ENCODE measurements around the gene AZU1. TPM values are rescaled to one million over a fixed set of nuclear protein-coding genes. Genes with fewer than 3 reads are reported as not detected.
A peak's percentile ranks its signal among the peaks of the same experiment; 100 is the strongest.

Gene AZU1
- total RNA-seq, 1 experiment from 2014 or later = not detected

DNA sequence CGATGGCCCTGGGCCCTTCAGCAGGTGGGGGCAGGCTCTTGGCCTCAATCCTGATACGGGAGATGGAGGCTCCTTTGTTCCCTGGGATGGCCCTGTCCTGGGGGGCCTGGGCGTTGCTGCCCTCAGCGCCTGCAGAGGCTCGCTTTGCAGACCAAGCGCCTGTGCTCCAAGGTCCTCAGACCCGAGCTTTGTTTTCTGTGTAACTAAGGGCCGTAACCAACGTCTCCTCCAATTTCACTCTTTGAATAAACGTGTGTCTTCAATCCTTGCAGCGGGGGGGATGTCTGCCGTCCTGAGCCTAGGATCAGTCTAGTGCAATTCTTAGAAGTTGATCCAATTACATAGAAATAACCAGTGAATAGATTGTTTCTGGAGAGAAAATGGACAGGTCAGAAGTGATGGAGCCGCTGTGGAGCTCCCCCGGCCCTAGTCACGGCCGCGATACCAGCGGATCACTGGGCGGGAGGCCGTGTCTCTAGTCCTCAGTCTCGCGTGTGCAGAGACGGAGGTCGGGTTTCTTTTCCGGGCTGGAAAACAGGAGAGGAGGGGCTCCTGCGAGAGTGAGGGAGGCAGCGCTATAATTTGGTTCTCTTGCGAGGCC, 25.0 kb upstream of the AZU1 start:
- H3K9me3 ChIP-seq (ENCODE audit: low read depth, low read length, poor library complexity, severe bottlenecking) = no peaks in the 10 kb centered on the region
- ChIA-PET CTCF (no interaction called here), POLR2A (ENCODE audit: low non-redundant PET) (no interaction called here)
- peaks cover 80% of the 10 kb centered on the region for H3K36me3 ChIP-seq (ENCODE audit: insufficient read depth, low read length, poor library complexity, severe bottlenecking)
- peaks cover 81% of the 10 kb centered on the region for H3K4me1 ChIP-seq (ENCODE audit: insufficient read depth, low read length, poor library complexity, severe bottlenecking)
- peak; percentile 72 for DNase-seq (ENCODE audit: low spot score)
- H3K27ac ChIP-seq (ENCODE audit: low read depth, low read length, poor library complexity, severe bottlenecking) = peak overlapping the region; percentile 64
- H3K27me3 ChIP-seq (replicated peaks; ENCODE audit: insufficient read depth, low read depth, low read length, poor library complexity) = no peaks in the 10 kb centered on the region
- intact Hi-C loops (cut with micrococcal nuclease; ENCODE audit: unreplicated experiment) = no loop called here
- no peak for TF ChIP-seq EZH2 (IDR thresholded peaks at IDR 0.05; ENCODE audit: borderline replicate concordance, low read depth, low read length, poor library complexity, severe bottlenecking)
- no peak for TF ChIP-seq CTCF (conservative IDR thresholded peaks at IDR 0.05; ENCODE audit: low read depth, low read length)
- peak overlapping the region; percentile 99 for H3K4me3 ChIP-seq (ENCODE audit: low read depth, low read length, poor library complexity, severe bottlenecking)
- no TSS peak for BruUV-seq (replicated peaks)

- H3K36me3 ChIP-seq (ENCODE audit: insufficient read depth, low read length, poor library complexity, severe bottlenecking) = peaks cover 84% of the 10 kb centered on the region
- ChIA-PET CTCF (no interaction called here), POLR2A (ENCODE audit: low non-redundant PET) (no interaction called here)
- DNase-seq (ENCODE audit: low spot score) = no peak
- H3K27me3 ChIP-seq (replicated peaks; ENCODE audit: insufficient read depth, low read depth, low read length, poor library complexity) = no peaks in the 10 kb centered on the region
- H3K4me3 ChIP-seq (ENCODE audit: low read depth, low read length, poor library complexity, severe bottlenecking) = no peak overlapping the region
- H3K4me1 ChIP-seq (ENCODE audit: insufficient read depth, low read length, poor library complexity, severe bottlenecking) = peaks cover 81% of the 10 kb centered on the region
- TF ChIP-seq CTCF (conservative IDR thresholded peaks at IDR 0.05; ENCODE audit: low read depth, low read length) (no peak), EZH2 (IDR thresholded peaks at IDR 0.05; ENCODE audit: borderline replicate concordance, low read depth, low read length, poor library complexity, severe bottlenecking) (no peak)
- intact Hi-C loops (cut with micrococcal nuclease; ENCODE audit: unreplicated experiment) = no loop called here
- no peaks in the 10 kb centered on the region for H3K9me3 ChIP-seq (ENCODE audit: low read depth, low read length, poor library complexity, severe bottlenecking)
- peak overlapping the region; percentile 64 for H3K27ac ChIP-seq (ENCODE audit: low read depth, low read length, poor library complexity, severe bottlenecking)
- BruUV-seq (replicated peaks) = no TSS peak
Observed at GRCh38 chr19:803099-803561, 24.5 kb upstream of the AZU1 start.

GRCh38 chr19:803686-804418, 23.8 kb upstream of the AZU1 start:
- Histone ChIP-seq H3K27ac (ENCODE audit: low read depth, low read length, poor library complexity, severe bottlenecking) (peak overlapping the region; percentile 64), H3K27me3 (replicated peaks; ENCODE audit: insufficient read depth, low read depth, low read length, poor library complexity) (no peaks in the 10 kb centered on the region), H3K36me3 (ENCODE audit: insufficient read depth, low read length, poor library complexity, severe bottlenecking) (peaks cover 86% of the 10 kb centered on the region), H3K4me3 (ENCODE audit: low read depth, low read length, poor library complexity, severe bottlenecking) (no peak overlapping the region), H3K4me1 (ENCODE audit: insufficient read depth, low read length, poor library complexity, severe bottlenecking) (peaks cover 79% of the 10 kb centered on the region), H3K9me3 (ENCODE audit: low read depth, low read length, poor library complexity, severe bottlenecking) (no peaks in the 10 kb centered on the region)
- ChIA-PET CTCF (no interaction called here), POLR2A (ENCODE audit: low non-redundant PET) (interaction anchor here (0.5 kb wide), 1 partner anchor 141 kb away, joined by 13 read pairs; the partner anchor contains the start of gene RNF126)
- DNase-seq (ENCODE audit: low spot score) = no peak
- intact Hi-C loops (cut with micrococcal nuclease; ENCODE audit: unreplicated experiment) = no loop called here
- no peak for TF ChIP-seq EZH2 (IDR thresholded peaks at IDR 0.05; ENCODE audit: borderline replicate concordance, low read depth, low read length, poor library complexity, severe bottlenecking)
- TF ChIP-seq CTCF (conservative IDR thresholded peaks at IDR 0.05; ENCODE audit: low read depth, low read length) = no peak
- no TSS peak for BruUV-seq (replicated peaks)
